Measurements from ENCODE around the gene BIVM. TPM values are rescaled to one million over a fixed set of nuclear protein-coding genes. Genes with fewer than 3 reads are reported as not detected.

BIVM gene
- total and polyA plus RNA-seq, 12 donors, result 6.1 to 32.9 (median 15.9) TPM

DNA sequence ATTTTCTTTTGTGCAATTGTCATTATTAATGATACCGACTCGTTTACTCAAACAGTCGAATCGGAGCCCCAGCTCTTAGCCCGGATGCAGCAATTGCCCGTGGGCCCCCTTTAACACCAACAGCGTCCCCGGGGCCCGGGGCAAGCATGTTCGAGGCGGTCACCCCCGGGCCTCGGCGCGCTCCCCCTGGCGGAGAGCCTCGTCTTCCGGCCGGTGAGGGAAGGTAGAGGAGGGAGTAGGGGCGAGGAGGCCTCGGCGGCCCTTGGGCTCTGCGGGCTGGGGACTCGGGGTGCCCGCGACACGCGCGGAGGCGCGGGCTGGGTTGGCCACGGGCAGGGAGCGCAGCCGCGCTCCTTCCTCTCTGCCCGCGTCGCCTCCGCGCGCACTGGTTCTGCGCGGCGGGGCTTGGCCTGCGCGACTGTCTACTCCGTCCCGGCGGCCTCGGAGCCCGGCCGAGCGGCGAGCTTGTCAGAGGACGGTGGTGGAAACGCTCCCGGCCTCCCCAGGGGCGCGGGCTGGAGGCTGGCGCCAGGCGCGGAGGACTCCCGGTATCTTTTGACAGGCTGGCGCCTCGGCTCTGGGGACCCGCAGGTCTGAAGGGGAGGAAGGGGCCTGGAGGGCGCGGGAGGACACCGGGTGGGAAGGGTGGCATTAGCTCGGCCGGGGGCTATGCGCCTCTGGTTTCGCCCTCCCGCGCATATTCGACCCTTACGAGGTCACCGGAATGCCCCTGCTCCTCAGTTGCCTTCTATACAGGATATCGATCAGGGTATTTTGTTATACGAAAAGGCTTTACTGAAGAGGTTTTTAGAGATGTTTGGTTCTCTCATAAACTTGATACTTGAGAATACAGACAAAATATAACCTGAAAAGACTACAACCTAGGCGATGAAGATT is 1.5 kb downstream of the BIVM start:
- 1 to 5% (median 3%) methylated on average over 18 to 81 of the region's 81 CpGs for WGBS, 4 donors
- peak; percentile 75 to 86 (median 81) for DNase-seq
- TF ChIP-seq POLR2A (IDR thresholded peaks at IDR 0.05), result peak in 1 of 2 donors; percentile 46
- TF ChIP-seq, protein P1, sequence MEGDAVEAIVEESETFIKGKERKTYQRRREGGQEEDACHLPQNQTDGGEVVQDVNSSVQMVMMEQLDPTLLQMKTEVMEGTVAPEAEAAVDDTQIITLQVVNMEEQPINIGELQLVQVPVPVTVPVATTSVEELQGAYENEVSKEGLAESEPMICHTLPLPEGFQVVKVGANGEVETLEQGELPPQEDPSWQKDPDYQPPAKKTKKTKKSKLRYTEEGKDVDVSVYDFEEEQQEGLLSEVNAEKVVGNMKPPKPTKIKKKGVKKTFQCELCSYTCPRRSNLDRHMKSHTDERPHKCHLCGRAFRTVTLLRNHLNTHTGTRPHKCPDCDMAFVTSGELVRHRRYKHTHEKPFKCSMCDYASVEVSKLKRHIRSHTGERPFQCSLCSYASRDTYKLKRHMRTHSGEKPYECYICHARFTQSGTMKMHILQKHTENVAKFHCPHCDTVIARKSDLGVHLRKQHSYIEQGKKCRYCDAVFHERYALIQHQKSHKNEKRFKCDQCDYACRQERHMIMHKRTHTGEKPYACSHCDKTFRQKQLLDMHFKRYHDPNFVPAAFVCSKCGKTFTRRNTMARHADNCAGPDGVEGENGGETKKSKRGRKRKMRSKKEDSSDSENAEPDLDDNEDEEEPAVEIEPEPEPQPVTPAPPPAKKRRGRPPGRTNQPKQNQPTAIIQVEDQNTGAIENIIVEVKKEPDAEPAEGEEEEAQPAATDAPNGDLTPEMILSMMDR (IDR thresholded peaks at IDR 0.05), result peak; percentile 52 to 77 (median 67)
- Histone ChIP-seq H3K9me3 (replicated peaks in 1 of 3) (no peaks in the 10 kb centered on the region), H3K27ac (peak overlapping the region; percentile 7 to 88 (median 83)), H3K27me3 (no peaks in the 10 kb centered on the region), H3K4me3 (peak overlapping the region; percentile 22 to 87 (median 58)), H3K36me3 (replicated peaks in 1 of 2) (no peaks in the 10 kb centered on the region), H3K4me1 (replicated peaks in 1 of 2) (peaks cover 11 to 23% of the 10 kb centered on the region in 2 donors)
- intact Hi-C loops (cut with DNase I), result no loop called here

DNA sequence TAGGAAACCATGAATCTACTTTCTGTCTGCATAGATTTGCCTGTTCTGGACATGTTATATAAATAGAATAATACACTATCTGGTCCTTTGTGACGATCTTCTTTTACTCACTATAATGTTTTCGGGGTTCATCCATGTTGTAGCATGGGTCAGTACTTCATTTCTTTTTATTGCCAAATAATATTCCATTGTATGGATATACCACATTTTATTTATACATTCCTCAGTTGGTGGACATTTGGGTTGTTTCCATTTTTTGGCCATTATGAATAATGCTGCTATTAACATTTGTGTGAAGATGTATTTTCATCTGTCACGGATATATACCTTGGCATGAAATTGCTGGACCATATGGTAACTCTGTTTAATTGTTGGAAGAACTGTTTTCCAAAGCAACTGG is 6.8 kb downstream of the BIVM start:
- no peak overlapping the region for H3K4me3 ChIP-seq
- no peaks in the 10 kb centered on the region for H3K36me3 ChIP-seq (replicated peaks in 1 of 2)
- no peak for DNase-seq
- WGBS, 4 donors, result 94 to 97% (median 96%) methylated on average over 3 of the region's 3 CpGs
- TF ChIP-seq, protein P1 (IDR thresholded peaks at IDR 0.05), result no peak
- TF ChIP-seq POLR2A (IDR thresholded peaks at IDR 0.05), result no peak
- no peaks in the 10 kb centered on the region for H3K27me3 ChIP-seq
- no peaks in the 10 kb centered on the region for H3K9me3 ChIP-seq (replicated peaks in 1 of 3)
- no peak overlapping the region for H3K27ac ChIP-seq
- H3K4me1 ChIP-seq (replicated peaks in 1 of 2), result peaks cover 11 to 18% of the 10 kb centered on the region in 2 donors
- intact Hi-C loops (cut with DNase I), result no loop called here

DNA sequence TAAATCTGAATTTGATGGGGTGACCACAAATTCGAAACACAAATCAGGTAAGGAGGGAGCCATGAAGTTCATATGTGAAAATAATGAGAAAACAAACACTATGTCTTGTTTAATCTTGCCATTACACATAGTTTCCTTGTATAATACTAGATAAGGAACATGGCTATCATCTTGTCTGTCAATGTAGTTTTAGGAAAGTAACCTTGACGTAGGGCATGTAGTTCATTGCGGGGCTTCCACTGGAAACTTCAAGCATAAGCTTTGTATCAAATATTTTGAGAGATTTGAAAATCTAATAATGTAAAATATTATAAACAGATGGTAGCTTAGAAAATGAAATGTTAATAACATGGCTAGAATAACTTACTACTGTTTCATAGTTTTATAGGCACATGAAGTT is 8.8 kb downstream of the BIVM start:
- intact Hi-C loops (cut with DNase I), result no loop called here
- WGBS, 4 donors, result 93 to 99% (median 96%) methylated on average over 3 of the region's 3 CpGs
- Histone ChIP-seq H3K4me1 (replicated peaks in 1 of 2) (no peaks in the 10 kb centered on the region), H3K27ac (no peak overlapping the region), H3K9me3 (replicated peaks in 1 of 3) (peaks cover 0 to 5% (median 0%) of the 10 kb centered on the region in 3 donors), H3K36me3 (replicated peaks in 1 of 2) (no peaks in the 10 kb centered on the region), H3K4me3 (no peak overlapping the region), H3K27me3 (no peaks in the 10 kb centered on the region)
- no peak for TF ChIP-seq POLR2A (IDR thresholded peaks at IDR 0.05)
- TF ChIP-seq, protein P1 (IDR thresholded peaks at IDR 0.05), result no peak
- DNase-seq, result no peak

DNA sequence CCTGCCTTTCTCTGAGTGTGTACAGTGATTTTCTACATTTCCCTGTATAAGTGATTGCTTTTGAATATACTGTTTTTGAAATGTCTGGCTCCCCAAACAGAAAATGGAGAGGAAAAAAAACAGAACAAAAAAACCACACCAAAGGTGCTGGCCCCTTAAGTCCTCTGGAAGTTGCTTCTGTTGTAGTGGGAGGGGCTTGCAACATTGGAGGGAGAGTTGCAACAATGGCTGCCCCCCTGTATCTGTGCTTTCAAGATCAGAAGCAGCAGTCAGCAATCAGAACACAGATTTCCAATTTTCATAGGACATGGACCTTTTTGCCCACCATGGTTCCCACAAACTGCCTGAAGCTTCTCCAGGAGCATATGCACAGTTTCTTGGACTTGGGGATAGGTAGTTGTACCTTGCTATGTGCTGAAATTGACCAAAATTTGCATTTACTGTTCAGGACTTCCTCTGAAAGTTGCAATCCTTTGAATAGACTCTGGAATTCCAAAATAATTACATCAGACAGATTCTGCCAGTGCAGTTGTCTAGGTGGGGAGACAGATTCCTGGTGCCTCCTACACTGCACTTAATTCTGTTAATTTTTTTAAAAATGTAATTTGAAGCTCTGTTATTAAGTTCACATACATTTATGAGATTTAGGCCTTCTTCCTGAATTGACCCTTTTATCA is 13.8 kb downstream of the BIVM start:
- DNase-seq, result no peak

More for the DNA sequence above, 13.8 kb downstream of the BIVM start:
- Histone ChIP-seq H3K36me3 (replicated peaks in 1 of 2) (no peaks in the 10 kb centered on the region), H3K27ac (no peak overlapping the region), H3K4me3 (no peak overlapping the region), H3K9me3 (replicated peaks in 1 of 3) (peaks cover 0 to 5% (median 0%) of the 10 kb centered on the region in 3 donors), H3K4me1 (replicated peaks in 1 of 2) (peaks cover 0 to 12% of the 10 kb centered on the region in 2 donors), H3K27me3 (no peaks in the 10 kb centered on the region)
- TF ChIP-seq, protein P1 (IDR thresholded peaks at IDR 0.05), result no peak
- no peak for TF ChIP-seq POLR2A (IDR thresholded peaks at IDR 0.05)
- intact Hi-C loops (cut with DNase I), result no loop called here
